Right ventricle myocardium inferior (tissue), 1 donor: ENCODE results near the gene ANKS1B. TPM values are rescaled to one million over a fixed set of nuclear protein-coding genes. Genes with fewer than 3 reads are reported as not detected.

Experiments
- ATAC-seq: fragments of 200-7000 bp; cut with Tn5 transposase; one replicate; pipeline ENCODE4 v1.9.1; 2020; ENCODE audit warnings: mild to moderate bottlenecking, moderate library complexity
- DNase-seq: peaks from one replicate; pipeline ENCODE4 v3.0.0; 2021; ENCODE audit errors: missing footprints
- intact Hi-C: fragments of 100-400 bp; cut with DNase I; formaldehyde crosslinking; loops from one replicate; pipeline ENCODE4 v1.11.0; 2022
- total RNA-seq: library from RNA; stranded (reverse); fragmentation: NEBNext Ultra II Directional; extraction: Animal tissue kit (Norgen Biotek cat#: 25700); gene quantifications from one replicate; pipeline ENCODE4 v1.2.1, GENCODE V29; 2021
- donor health status: DM: no; HTN: yes; CAD: no; lungs with severe emphysema.

ANKS1B gene
- total RNA-seq, 1 donor from 2014 or later: 2.3 TPM

- intact Hi-C loops: no loop called here
- DNase-seq (no peak), ATAC-seq (no peak)
These were observed 9.4 kb downstream of the ANKS1B start for GRCh38 chr12:99975321-99975720.

DNA sequence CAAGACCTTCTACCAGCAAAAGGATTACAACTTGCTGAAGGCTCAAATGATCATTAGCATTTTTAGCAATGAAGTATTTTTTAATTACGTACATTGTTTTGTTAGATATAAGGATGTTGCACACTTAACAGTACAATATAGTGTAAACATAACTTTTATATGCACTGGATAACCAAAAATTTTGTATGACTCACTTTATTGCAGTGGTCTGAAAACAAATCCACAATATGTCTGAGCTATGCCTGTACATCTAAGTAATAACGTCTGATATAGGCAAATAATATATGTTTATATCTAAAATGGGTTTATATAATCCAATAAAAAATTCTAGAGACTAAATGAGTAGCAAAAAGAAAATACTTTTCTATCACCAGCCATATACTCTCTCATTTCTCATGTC, 10.6 kb downstream of the ANKS1B start:
- intact Hi-C loops: no loop called here
- DNase-seq: no peak
- ATAC-seq: no peak

DNA sequence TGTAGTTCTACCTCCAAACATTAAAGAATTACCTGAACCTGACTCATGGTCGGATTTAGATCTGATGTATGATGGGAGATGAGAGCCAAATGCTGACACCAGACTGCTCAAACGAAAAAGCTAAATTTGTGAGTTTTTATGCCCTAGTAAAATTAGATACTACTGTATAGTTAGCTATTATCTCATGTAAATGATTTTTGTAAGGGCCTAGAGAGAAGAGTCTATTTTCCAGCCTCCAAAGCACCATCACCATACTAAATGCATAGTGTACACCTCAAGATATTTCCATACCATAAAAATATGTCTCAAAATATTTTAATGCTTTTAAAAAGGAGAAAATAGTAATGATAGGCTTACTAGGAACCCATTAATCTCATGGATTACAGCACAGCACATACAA, 18.3 kb downstream of the ANKS1B start:
- DNase-seq (no peak), ATAC-seq (no peak)
- intact Hi-C loops: no loop called here

GRCh38 chr12:99960311-99960710, 24.4 kb downstream of the ANKS1B start:
- intact Hi-C loops: no loop called here
- DNase-seq: no peak
- ATAC-seq: peak; percentile 34

DNA sequence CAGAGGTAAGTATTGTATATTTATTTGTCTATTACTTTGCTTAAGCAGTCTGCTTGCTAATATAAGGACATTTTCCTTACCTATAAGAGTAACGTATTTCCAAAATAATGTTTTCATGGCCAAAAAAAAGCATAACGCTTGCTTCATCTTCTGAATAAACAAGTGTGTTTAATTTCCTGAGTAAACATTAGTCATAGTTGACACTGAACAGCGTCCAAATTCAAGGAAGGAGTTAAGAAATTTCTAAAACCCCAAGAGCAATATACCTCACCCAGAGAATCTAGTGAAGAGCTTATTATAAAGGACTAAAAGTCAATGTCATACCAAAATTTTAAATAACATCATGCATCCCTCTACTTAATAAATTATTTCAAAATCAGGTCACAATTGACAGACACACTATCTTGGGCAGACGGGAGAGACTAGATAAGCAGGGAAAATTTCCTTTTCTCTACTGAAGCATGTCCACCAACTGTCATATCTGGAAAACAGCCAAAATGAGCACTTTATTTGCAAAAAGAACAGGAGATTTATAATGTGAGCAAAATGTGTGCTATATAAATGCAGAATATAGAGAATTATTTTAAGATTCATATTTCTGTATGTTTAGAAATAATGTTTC, 25.1 kb downstream of the ANKS1B start:
- DNase-seq (no peak), ATAC-seq (no peak)
- intact Hi-C loops: no loop called here

- ATAC-seq (no peak), DNase-seq (no peak)
- intact Hi-C loops: no loop called here
These were observed 26.8 kb downstream of the ANKS1B start for GRCh38 chr12:99957866-99958466.

- no peak for DNase-seq
- ATAC-seq: no peak
- intact Hi-C loops: no loop called here
These were observed 30.0 kb downstream of the ANKS1B start for GRCh38 chr12:99954724-99955123.

GRCh38 chr12:99948370-99948769, 36.4 kb downstream of the ANKS1B start:
- no peak for ATAC-seq
- intact Hi-C loops: no loop called here

GRCh38 chr12:99946131-99946530, 38.6 kb downstream of the ANKS1B start:
- no peak for ATAC-seq

More at GRCh38 chr12:99948370-99948769, 36.4 kb downstream of the ANKS1B start:
- no peak for DNase-seq

GRCh38 chr12:99935608-99936007, 49.1 kb downstream of the ANKS1B start:
- ATAC-seq (no peak), DNase-seq (no peak)
- intact Hi-C loops: no loop called here

More at GRCh38 chr12:99946131-99946530, 38.6 kb downstream of the ANKS1B start:
- DNase-seq: no peak
- intact Hi-C loops: no loop called here

GRCh38 chr12:99926511-99927169, 58.1 kb downstream of the ANKS1B start:
- DNase-seq (no peak), ATAC-seq (no peak)
- intact Hi-C loops: no loop called here

DNA sequence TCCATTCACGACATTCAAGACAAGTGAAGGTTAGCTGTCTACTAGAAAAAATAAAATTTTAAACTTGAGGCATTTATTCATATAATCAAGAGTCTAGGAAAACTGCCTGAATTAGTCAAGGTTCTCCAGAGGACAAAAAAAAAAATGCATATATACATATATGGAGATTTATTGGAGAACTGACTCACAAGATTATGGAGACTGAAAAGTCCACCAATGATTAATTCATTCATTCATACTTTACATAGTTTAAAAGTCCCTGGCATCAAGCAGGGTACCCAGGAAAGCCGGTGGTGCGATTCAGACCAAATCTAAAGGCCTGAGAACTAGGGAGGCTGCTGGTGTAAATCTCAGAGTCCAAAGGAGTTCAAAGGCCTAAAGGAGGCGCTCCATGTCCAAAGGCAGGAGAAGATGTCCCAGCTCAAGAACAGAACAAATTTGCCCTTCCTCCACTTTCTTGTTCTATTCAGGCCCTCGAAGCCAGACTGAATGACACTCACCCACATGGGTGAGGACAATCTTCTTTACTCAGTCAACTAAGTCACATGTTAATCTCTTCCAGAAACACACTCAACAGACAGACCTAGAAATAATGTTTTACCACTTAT, 64.3 kb downstream of the ANKS1B start:
- DNase-seq (peak; percentile 22), ATAC-seq (no peak)
- intact Hi-C loops: no loop called here

- DNase-seq (peak; percentile 27), ATAC-seq (peak; percentile 76)
- intact Hi-C loops: no loop called here
These were observed 66.9 kb downstream of the ANKS1B start for GRCh38 chr12:99917711-99918402.

- DNase-seq: no peak
- no peak for ATAC-seq
- intact Hi-C loops: no loop called here
These were observed 68.2 kb downstream of the ANKS1B start for GRCh38 chr12:99916555-99916954.

GRCh38 chr12:99915251-99916082, 69.3 kb downstream of the ANKS1B start:
- no peak for DNase-seq
- intact Hi-C loops: no loop called here

DNA sequence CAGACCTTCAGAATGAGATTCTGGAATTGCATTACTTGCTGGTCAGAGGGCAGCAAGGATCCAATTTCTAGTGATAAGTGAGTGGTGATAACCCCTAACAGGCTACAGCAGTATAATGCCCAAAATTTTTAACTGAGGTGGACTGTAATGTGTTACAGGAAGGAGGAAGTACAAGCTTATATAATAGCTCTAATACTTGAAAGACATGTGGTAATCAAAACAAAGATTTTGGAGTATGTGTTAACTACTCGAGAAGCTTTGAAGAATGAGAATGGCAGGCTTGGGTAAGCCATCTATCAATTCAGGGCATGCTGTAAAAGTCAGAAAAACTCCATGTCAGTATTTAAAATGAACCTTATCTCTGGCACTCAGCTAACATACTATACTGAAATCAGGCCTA, 70.5 kb downstream of the ANKS1B start:
- ATAC-seq (no peak), DNase-seq (no peak)
- intact Hi-C loops: no loop called here

More at GRCh38 chr12:99915251-99916082, 69.3 kb downstream of the ANKS1B start:
- ATAC-seq: no peak

- intact Hi-C loops: no loop called here
- ATAC-seq (no peak), DNase-seq (no peak)
These were observed 72.8 kb downstream of the ANKS1B start for GRCh38 chr12:99911967-99912366.

GRCh38 chr12:99911081-99911480, 73.7 kb downstream of the ANKS1B start:
- DNase-seq (no peak), ATAC-seq (peak; percentile 86)
- intact Hi-C loops: no loop called here
